GM12891 (cell line): ENCODE measurements around the gene PROM2.

Source experiments
- POLR2A ChIP-seq: IDR thresholded peaks from 2 replicates; pipeline ENCODE4 v1.6.1; 2011; ENCODE audit warnings: low read depth, low read length, control low read depth
- POLR2AphosphoS5 ChIP-seq: IDR thresholded peaks from 2 replicates; pipeline ENCODE4 v1.6.1; 2011; ENCODE audit warnings: low read depth, low read length, control low read depth
- SPI1 ChIP-seq: IDR thresholded peaks from 2 replicates; pipeline ENCODE4 v1.6.1; 2011; ENCODE audit warnings: low read depth, low read length, control low read depth
- TAF1 ChIP-seq: IDR thresholded peaks from 2 replicates; pipeline ENCODE4 v1.6.1; 2011; ENCODE audit warnings: low read depth, low read length, control low read depth

DNA sequence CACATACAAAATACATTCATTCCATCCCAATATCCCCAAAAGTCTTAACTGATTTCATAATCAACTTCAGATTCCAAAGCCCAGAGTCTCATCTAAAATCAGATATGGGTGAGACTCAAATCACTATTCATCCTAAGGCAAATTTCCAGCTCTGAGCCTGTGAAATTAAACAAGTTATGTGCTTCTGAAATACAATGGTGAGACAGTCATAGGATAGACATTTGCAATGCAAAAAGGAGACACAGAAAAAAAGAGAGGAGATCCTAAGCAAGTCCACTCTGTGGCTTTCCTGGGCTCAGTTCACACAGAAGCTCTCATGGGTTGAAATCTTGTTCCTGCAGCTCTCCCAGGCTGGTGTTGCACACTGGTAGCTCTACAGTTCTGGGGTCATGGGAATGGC, 48.6 kb upstream of the PROM2 start:
- no peak for TF ChIP-seq SPI1
- no peak for TF ChIP-seq POLR2A
- TF ChIP-seq TAF1: no peak
- no peak for TF ChIP-seq POLR2AphosphoS5
